H1 (cell line): ENCODE data around the gene RPL6. TPM values are rescaled to one million over a fixed set of nuclear protein-coding genes. Genes with fewer than 3 reads are reported as not detected.
"Not testable (repeated sequence)": the region's sequence is repeated elsewhere in the genome, so short reads cannot be mapped to it uniquely, and the experiment has no call there.

Experiments used
- CTCF ChIA-PET: fragments of 300-600 bp; sonication (Branson Sonifier 250); formaldehyde crosslinking; loops from one replicate; lab custom pipeline; 2021; ENCODE audit not compliant: partially characterized antibody; lab: Charles Lee
- POLR2A ChIA-PET: fragments of 300-600 bp; sonication (Branson Sonifier 250); formaldehyde crosslinking; loops from one replicate; lab custom pipeline; 2021; ENCODE audit warnings: inconsistent platforms; ENCODE audit not compliant: partially characterized antibody; lab: Charles Lee
- DNase-seq, 2 experiments: peaks; one replicate each; pipeline versions ENCODE4 v3.0.0 to v3.0.0-alpha.2; 2010 to 2022; ENCODE audit warnings: low spot score in 2 of 2, low read depth in 1 of 2, mixed read lengths in 1 of 2
- FAIRE-seq: peaks from 2 replicates; lab custom pipeline; 2011; peaks lifted over from hg19 to GRCh38; lab: Jason Lieb, UNC
- H2AFZ ChIP-seq: 2 replicates; pipeline ENCODE4 v1.8.1; 2012; ENCODE audit warnings: low read length, inconsistent platforms
- H2AK5ac ChIP-seq: 2 replicates; pipeline ENCODE4 v1.6.1; 2013; ENCODE audit warnings: low read depth, low read length
- H2BK120ac ChIP-seq: replicated peaks from 2 replicates; pipeline ENCODE3; 2013; ENCODE audit warnings: low read depth, low read length, inconsistent platforms
- H2BK12ac ChIP-seq: 2 replicates; pipeline ENCODE4 v1.6.1; 2013; ENCODE audit warnings: low read depth, low read length
- H2BK15ac ChIP-seq: 2 replicates; pipeline ENCODE4 v1.6.1; 2013; ENCODE audit warnings: low read length
- H2BK20ac ChIP-seq: 2 replicates; pipeline ENCODE4 v1.6.1; 2013; ENCODE audit warnings: low read length
- H2BK5ac ChIP-seq: 2 replicates; pipeline ENCODE4 v1.6.1; 2013; ENCODE audit warnings: low read depth, low read length
- H3K14ac ChIP-seq: 2 replicates; pipeline ENCODE4 v1.6.1; 2013; ENCODE audit warnings: inconsistent platforms; ENCODE audit not compliant: insufficient read length
- H3K18ac ChIP-seq: 2 replicates; pipeline ENCODE4 v1.6.1; 2013; ENCODE audit warnings: low read length; ENCODE audit errors: extremely low read depth
- H3K23ac ChIP-seq: 2 replicates; pipeline ENCODE4 v1.6.1; 2013; ENCODE audit warnings: inconsistent platforms; ENCODE audit not compliant: insufficient read length
- H3K23me2 ChIP-seq: 2 replicates; pipeline ENCODE4 v1.6.1; 2013; ENCODE audit warnings: low read depth, low read length
- H3K27ac ChIP-seq: 2 replicates; pipeline ENCODE4 v1.6.1; 2011; ENCODE audit warnings: low read depth, low read length, inconsistent platforms
- H3K27me3 ChIP-seq, 4 experiments: replicated peaks in 1 of 4; 1 replicate in 1 of 4; 2 replicates in 3 of 4; pipeline versions ENCODE4 v1.6.1 to v1.8.1; 2011 to 2013; ENCODE audit warnings: low read length in 3 of 4, mild to moderate bottlenecking in 3 of 4, inconsistent platforms in 2 of 4, mixed read lengths in 2 of 4, moderate library complexity in 1 of 4; ENCODE audit not compliant: control insufficient read depth in 3 of 4, insufficient read depth in 3 of 4; ENCODE audit errors: extremely low read depth in 1 of 4
- H3K36me3 ChIP-seq, 4 experiments: 2 replicates each; pipeline versions ENCODE4 v1.6.1 to v1.8.1; 2011 to 2013; ENCODE audit warnings: mild to moderate bottlenecking in 4 of 4, low read length in 3 of 4, moderate library complexity in 2 of 4, control low read depth in 1 of 4, inconsistent platforms in 1 of 4; ENCODE audit not compliant: insufficient read depth in 4 of 4, control insufficient read depth in 2 of 4
- H3K4ac ChIP-seq: replicated peaks from 2 replicates; pipeline ENCODE3; 2013; ENCODE audit warnings: low read length, low read depth, mixed read lengths, inconsistent platforms; ENCODE audit not compliant: insufficient read length
- H3K4me1 ChIP-seq, 4 experiments: replicated peaks in 1 of 4; 1 replicate in 1 of 4; 2 replicates in 3 of 4; pipeline versions ENCODE4 v1.6.1 to v1.8.1; 2011 to 2013; ENCODE audit warnings: low read length in 3 of 4, inconsistent platforms in 2 of 4, mixed read lengths in 1 of 4; ENCODE audit not compliant: insufficient read depth in 4 of 4, control insufficient read depth in 3 of 4
- H3K4me2 ChIP-seq, 2 experiments: 2 replicates each; pipeline versions ENCODE4 v1.6.1 to v1.8.1; 2011 to 2013; ENCODE audit warnings: low read depth in 2 of 2, low read length in 2 of 2, control low read depth in 1 of 2, inconsistent platforms in 1 of 2, mild to moderate bottlenecking in 1 of 2; ENCODE audit not compliant: insufficient read depth in 1 of 2
- H3K4me3 ChIP-seq, 4 experiments: fragments of 200-600, 300-600 bp in 1 of 4; sonication (generic), shearing (Covaris generic), sonication (Bioruptor Twin) in 1 of 4; 2 replicates each; pipeline versions ENCODE4 v1.5.1 to v1.8.1; 2011 to 2016; ENCODE audit warnings: low read length in 4 of 4, low read depth in 3 of 4, control low read depth in 2 of 4, inconsistent platforms in 2 of 4, mild to moderate bottlenecking in 2 of 4, mixed read lengths in 1 of 4, moderate library complexity in 1 of 4; ENCODE audit not compliant: insufficient read depth in 2 of 4; ENCODE audit errors: extremely low read depth in 1 of 4
- H3K56ac ChIP-seq: replicated peaks from 2 replicates; pipeline ENCODE3; 2013; ENCODE audit warnings: low read depth, mild to moderate bottlenecking, mixed read lengths, low read length, inconsistent platforms; ENCODE audit not compliant: insufficient read length
- H3K79me1 ChIP-seq: 2 replicates; pipeline ENCODE4 v1.6.1; 2013; ENCODE audit warnings: low read depth, low read length, control low read depth
- H3K79me2 ChIP-seq, 2 experiments: 2 replicates each; pipeline versions ENCODE4 v1.6.1 to v1.8.1; 2012 to 2013; ENCODE audit warnings: low read length in 2 of 2, mild to moderate bottlenecking in 2 of 2, inconsistent platforms in 1 of 2; ENCODE audit not compliant: insufficient read depth in 2 of 2, control insufficient read depth in 1 of 2
- H3K9ac ChIP-seq, 4 experiments: replicated peaks in 1 of 4; 1 replicate in 1 of 4; 2 replicates in 3 of 4; pipeline versions ENCODE4 v1.6.1 to v1.8.1; 2011 to 2013; ENCODE audit warnings: low read depth in 3 of 4, low read length in 3 of 4, control low read depth in 2 of 4, mild to moderate bottlenecking in 2 of 4, moderate library complexity in 2 of 4, inconsistent platforms in 1 of 4; ENCODE audit errors: extremely low read depth in 1 of 4
- H3K9me3 ChIP-seq, 2 experiments: 2 replicates each; pipeline versions ENCODE4 v1.6.1 to v1.8.1; 2012 to 2013; ENCODE audit warnings: mild to moderate bottlenecking in 2 of 2, moderate library complexity in 2 of 2, control low read depth in 1 of 2, inconsistent platforms in 1 of 2, low read depth in 1 of 2, low read length in 1 of 2, mixed read lengths in 1 of 2; ENCODE audit not compliant: insufficient read depth in 2 of 2
- H4K20me1 ChIP-seq, 2 experiments: replicated peaks in 1 of 2; 2 replicates each; pipeline versions ENCODE3 to v1.8.1; 2011 to 2013; ENCODE audit warnings: inconsistent platforms in 2 of 2, low read length in 2 of 2, mild to moderate bottlenecking in 1 of 2; ENCODE audit not compliant: insufficient read depth in 2 of 2, control insufficient read depth in 1 of 2
- H4K5ac ChIP-seq: 2 replicates; pipeline ENCODE4 v1.6.1; 2013; ENCODE audit warnings: low read length, low read depth, mixed read lengths, inconsistent platforms; ENCODE audit not compliant: insufficient read length
- H4K8ac ChIP-seq: 2 replicates; pipeline ENCODE4 v1.8.0; 2013; ENCODE audit warnings: mild to moderate bottlenecking, moderate library complexity, low read length, inconsistent platforms; ENCODE audit not compliant: insufficient read depth; ENCODE audit errors: extremely low read depth
- H4K91ac ChIP-seq: replicated peaks from 2 replicates; pipeline ENCODE3; 2013; ENCODE audit warnings: low read length, mixed read lengths, inconsistent platforms; ENCODE audit not compliant: insufficient read length
- WGBS, 2 experiments: shearing (Covaris generic) in 1 of 2; methylation state at CpG; one replicate each; pipeline versions ENCODE4 v1.1.6 to v1.1.7; 2013 to 2015; ENCODE audit warnings: low lambda C conversion rate in 2 of 2, mixed read lengths in 2 of 2, inconsistent platforms in 1 of 2, low coverage in 1 of 2, missing lambda C conversion rate in 1 of 2; ENCODE audit not compliant: insufficient replicate concordance in 2 of 2, insufficient coverage in 1 of 2, insufficient read length in 1 of 2; ENCODE audit errors: extremely low coverage in 1 of 2, missing lambda C conversion rate in 1 of 2; 5-methylcytosine and 5-hydroxymethylcytosine counted together
- polyA plus RNA-seq, 7 experiments: library from polyadenylated mRNA; depleted of rRNA in 3 of 7; stranded (reverse) in 5 of 7; unstranded in 2 of 7; fragments of >200 nt in 5 of 7; fragments of 200-250 nt in 2 of 7; gene quantifications; 1 replicate in 5 of 7; 2 replicates in 1 of 7; 4 replicates in 1 of 7; pipeline versions ENCODE4 v1.2.1 to v1.2.3, GENCODE V29; 2011 to 2013; ENCODE audit warnings: missing spikeins in 2 of 7, mixed read lengths in 2 of 7
- total RNA-seq: library from RNA; stranded (reverse); fragmentation: NEBNext Ultra II Directional; extraction: Animal tissue kit (Norgen Biotek cat#: 25700); gene quantifications from 2 replicates; pipeline ENCODE4 v1.2.1, GENCODE V29; 2021

RPL6 gene
- total and polyA plus RNA-seq, 2 of the 8 experiments (the other 6 are each of a cell fraction or from before 2014, with no cell fraction given) = 1,073 to 1,643 TPM

DNA sequence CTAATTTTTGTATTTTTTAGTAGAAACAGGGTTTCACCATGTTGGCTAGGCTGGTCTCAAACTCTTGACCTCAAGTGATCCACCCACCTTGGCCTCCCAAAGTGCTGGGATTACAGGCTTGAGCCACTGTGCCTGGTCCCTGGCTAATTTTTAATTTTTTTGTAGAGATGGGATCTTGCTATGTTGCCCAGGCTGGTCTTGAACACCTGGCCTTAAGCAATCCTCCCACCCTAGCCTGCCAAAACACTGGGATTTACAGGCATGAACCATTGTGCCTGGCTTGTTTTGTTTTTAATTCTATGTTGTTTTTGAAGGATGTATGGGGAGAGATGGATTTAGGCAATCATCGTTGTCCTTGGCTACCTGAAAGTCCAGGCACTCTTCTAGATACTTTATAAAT is 29.2 kb upstream of the RPL6 start:
- FAIRE-seq, POLR2A ChIA-PET, H3K4ac ChIP-seq: not testable (repeated sequence)

More for the DNA sequence above, 29.2 kb upstream of the RPL6 start:
- not testable (repeated sequence) for H3K36me3 ChIP-seq, H3K23me2 ChIP-seq, DNase-seq, H3K4me1 ChIP-seq, H2BK120ac ChIP-seq, H3K27me3 ChIP-seq, H3K18ac ChIP-seq, H3K23ac ChIP-seq, H2AFZ ChIP-seq, H2BK20ac ChIP-seq, H3K4me2 ChIP-seq, H2BK15ac ChIP-seq, H3K79me1 ChIP-seq, H4K8ac ChIP-seq, H2BK12ac ChIP-seq, H2BK5ac ChIP-seq, H3K4me3 ChIP-seq, H2AK5ac ChIP-seq, H3K14ac ChIP-seq, H3K9me3 ChIP-seq, H3K27ac ChIP-seq, H3K56ac ChIP-seq, H4K5ac ChIP-seq, H3K9ac ChIP-seq, H4K91ac ChIP-seq, H4K20me1 ChIP-seq
- CTCF ChIA-PET = interaction anchor here (0.6 kb wide), 1 partner anchor 110 kb away, joined by 3 read pairs; no protein-coding TSS in a partner anchor
- 79% methylated on average over 1 of the region's 1 CpG; no CpG with 5 or more reads in 1 of the 2 experiments for WGBS, 2 experiments
- peaks cover 0 to 55% of the 10 kb centered on the region in 2 experiments; a peak in 3 of 4 replicates for H3K79me2 ChIP-seq
